Stimulated activated CD4-positive, alpha-beta T cell treated with anti-CD3 and anti-CD28 coated beads, TNF-alpha, amount 100 ng/mL, for 1 hour (primary cell): Measurements from ENCODE around the gene BRD4.

Experiments
- DNase-seq, 3 donors: peaks; one replicate each; pipeline ENCODE4 v3.0.0-alpha.2; 2020; ENCODE audit warnings: low read depth in 3 of 3, low spot score in 1 of 3

BRD4 gene

GRCh38 chr19:15291548-15292021 is 40.8 kb downstream of the BRD4 start:
- DNase-seq = no peak

DNA sequence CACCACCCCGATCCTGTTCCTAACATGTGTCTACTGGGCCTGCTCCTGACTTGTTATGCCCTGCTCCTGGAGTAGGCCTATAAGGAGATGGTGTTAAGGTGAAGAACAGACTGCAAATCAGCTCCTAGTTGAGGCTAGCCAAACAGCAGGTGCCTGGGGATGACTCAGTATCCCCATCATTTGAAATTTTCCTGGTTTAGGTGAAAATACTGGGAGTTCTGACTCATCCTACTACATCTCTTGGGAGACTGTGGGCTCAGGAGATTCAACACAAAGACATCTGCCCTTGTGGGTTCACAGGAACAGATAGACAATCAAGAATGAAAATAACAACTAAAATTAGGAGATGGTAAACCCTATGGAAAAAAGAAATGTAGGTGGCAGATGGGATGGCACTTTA is 41.2 kb downstream of the BRD4 start:
- DNase-seq = no peak

DNA sequence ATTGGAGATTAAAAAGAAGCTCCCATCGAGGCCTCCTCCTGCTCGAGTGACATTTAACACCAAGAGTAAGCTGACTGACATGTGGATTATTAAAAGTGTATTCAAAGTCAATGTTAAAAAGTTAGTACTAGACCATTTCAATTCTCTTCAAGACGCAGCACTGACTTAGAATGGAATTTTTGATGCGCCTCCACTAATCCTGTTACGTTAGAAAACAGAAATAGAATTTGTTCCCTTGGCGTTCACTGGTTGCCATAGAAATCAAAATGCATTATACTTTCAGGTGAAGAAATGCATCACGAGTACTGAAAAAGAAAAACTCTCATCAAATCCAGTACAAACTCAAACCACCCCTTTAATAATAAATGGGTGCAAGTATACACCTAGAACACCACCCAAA is 42.2 kb downstream of the BRD4 start:
- no peak for DNase-seq

DNA sequence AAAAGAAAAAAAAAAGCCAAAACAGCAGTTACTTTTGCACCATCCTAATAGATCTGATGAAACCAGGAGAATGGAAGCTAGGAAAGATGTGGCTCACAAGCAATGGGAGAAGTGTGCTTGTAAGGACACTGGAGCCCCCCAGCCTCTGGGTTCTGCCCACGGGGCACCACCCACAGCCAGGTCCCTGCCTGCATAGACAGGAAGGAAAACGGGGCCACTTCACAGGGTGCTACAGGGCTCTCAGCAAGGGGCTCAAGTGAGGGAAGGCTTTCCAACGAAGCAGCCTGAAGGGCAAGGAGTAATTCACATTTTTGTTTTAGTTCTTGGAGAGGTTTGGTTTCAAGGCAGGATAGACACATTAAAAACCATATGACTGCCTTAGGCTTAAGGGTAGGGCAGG is 42.7 kb downstream of the BRD4 start:
- no peak for DNase-seq

- no peak for DNase-seq
Observed at GRCh38 chr19:15288146-15288963, 44.0 kb downstream of the BRD4 start.

- no peak for DNase-seq
Observed at GRCh38 chr19:15287496-15287895, 44.8 kb downstream of the BRD4 start.

DNA sequence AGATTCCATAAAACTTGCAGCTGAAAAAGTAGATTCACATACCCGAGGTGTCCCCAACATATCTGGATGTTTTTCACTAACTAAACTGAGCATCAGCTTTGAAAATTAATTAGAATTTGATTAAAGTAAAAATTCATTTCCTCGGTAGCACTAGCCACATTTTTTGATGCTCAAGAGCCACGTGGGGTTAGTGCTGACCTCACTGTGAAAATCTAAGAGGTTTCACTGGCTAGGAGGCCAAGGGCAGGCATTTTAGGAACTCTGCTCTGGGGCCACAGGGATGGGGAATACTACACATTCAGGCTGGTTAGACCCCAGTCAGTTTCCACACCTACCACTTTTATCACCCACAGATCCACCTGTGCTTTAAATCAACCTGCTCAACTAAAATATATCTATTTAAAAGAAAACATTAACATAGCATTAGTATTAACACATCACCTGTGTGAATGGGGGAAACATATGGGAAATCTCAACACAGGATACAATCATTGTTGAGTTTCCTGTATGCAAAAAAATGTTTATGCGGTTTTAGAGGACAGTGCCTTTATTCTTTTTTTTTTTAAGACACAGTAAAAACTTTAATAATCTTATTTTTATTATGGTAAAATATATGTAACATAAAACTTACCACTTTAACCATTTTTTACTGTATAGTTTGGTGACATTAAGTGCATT is 45.5 kb downstream of the BRD4 start:
- no peak for DNase-seq

GRCh38 chr19:15285896-15286591 is 46.3 kb downstream of the BRD4 start:
- no peak for DNase-seq

DNA sequence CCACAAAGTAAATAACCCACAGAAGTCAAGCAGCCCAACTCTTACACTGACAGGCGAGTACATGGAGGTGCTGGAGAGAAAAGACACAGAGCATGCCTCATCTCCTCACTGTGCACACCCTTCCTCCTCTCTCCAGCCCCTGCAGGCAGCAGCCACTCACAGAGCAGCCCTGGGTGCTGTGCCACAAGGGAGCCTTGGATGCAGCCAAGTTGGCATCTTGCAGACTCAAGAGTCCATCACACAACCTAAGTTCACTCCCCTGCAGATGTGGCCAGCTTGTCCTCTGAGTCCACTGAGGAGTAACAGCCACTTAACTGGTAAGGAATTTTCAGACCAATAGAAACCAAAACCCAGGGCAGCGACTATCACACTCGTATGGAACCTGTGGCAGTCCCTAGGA is 47.4 kb downstream of the BRD4 start:
- DNase-seq = no peak

- DNase-seq = no peak
Observed at GRCh38 chr19:15284091-15284490, 48.2 kb downstream of the BRD4 start.

DNA sequence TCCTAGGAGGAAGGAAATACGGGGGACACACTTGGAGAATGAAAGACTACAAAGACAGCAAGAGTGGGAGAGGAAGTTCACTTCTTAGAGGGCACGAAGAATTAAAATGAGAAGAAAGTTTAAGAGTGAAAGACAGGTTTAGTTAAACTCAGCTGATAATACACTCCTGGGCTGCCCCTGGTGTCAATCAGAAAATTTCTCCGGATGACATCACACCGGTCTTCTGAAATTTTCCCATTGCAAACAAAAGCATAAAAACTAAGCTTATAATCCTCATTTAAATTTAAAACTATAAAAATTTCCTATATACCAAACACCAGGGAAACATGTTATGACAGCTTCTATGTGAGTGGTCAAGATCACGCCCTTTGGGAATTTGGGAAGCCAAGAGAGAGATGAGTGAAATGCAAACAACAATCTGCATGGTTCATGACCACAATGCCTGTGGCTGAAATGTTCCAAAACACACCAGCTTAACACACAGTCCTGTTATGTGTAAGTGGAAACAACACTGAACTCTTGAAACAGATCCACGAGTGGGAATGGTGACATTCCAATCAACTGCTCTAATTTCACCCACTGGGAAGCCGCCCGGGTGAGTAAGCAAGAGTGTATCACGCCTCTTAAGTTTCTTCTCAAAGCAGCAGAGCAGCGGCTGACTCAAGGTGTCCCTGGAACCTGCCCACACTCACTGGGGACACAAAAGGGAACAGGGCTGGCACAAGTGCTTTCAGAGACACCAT is 49.0 kb downstream of the BRD4 start:
- DNase-seq = no peak

- no peak for DNase-seq
Observed at GRCh38 chr19:15282311-15282705, 50.0 kb downstream of the BRD4 start.

- no peak for DNase-seq
Observed at GRCh38 chr19:15280915-15281683, 51.2 kb downstream of the BRD4 start.

- no peak for DNase-seq
Observed at GRCh38 chr19:15280048-15280725, 52.2 kb downstream of the BRD4 start.

- DNase-seq = no peak
Observed at GRCh38 chr19:15279326-15279904, 52.9 kb downstream of the BRD4 start.

DNA sequence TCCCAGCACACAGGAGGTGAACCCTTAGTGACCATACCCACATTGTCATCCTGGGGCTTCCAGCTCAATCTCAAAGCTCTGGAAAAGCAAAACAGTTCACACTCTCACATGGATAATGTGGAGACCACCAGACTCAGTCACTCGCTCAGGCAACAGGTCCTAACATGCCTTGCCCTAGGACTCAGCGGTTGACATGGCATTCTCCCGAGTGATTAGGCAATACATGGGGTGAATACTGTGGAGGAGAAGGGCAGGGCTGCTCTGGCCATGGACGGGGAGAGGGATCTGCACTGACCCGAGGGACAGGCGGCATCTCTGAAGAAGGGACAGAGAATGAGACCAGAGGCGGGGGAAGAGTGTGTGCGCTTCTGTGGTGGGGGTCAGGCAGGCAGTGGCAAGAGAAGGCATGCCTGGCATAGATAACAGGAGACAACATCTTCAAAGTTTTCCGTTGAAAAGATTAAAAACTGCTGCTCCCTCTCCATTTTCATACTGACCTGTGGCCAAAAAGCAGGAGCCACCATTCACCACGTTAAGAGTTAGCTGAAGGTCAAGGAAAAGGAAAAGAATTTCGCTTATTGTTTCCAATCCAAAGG is 55.6 kb downstream of the BRD4 start:
- no peak for DNase-seq

DNA sequence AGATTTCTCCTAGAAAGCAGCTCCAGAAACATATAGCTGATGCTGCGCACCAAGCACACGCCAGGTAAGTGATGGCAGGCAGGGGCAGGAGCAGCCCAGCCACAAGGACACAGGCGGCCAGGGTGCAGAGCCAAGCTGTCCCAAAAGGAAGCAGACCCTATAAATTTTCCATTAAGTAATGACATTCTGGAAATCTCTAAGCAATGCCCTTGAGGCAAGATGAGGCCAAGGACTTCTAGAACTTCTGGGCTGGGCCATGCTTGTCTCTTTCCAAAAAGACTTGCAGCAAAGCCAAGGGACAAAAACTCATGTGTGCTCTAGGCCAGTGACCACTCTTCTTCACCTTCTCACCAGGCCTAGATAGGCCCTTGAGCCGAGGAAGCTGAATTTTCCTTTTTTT is 57.9 kb downstream of the BRD4 start:
- no peak for DNase-seq

DNA sequence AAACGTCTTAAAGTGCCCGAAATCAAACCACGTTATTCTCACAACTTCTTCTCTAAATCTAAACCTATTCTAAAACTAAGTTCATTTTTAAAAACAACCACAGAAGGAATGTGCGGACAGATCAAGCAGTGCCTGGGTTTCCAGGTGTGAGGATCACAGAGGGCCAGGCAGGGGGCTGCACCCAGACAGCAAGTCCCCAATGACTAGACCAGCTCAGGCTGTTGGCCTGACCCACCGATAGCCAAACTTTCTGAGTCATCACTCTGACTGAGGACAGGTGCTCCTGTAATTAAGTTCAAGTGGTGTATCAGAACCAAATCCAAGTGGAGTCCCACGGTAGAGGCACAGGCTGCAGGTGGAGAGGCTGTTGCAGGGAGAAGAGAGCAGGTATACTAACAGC is 62.5 kb downstream of the BRD4 start:
- DNase-seq = no peak

GRCh38 chr19:15268928-15269253 is 63.4 kb downstream of the BRD4 start:
- DNase-seq = no peak
